ENCODE measurements around the gene TACSTD2. TPM values are rescaled to one million over a fixed set of nuclear protein-coding genes. Genes with fewer than 3 reads are reported as not detected.
"Not testable (repeated sequence)": the region's sequence is repeated elsewhere in the genome, so short reads cannot be mapped to it uniquely, and the experiment has no call there.

The TACSTD2 gene
- total RNA-seq, 2 experiments from 2014 or later: not detected

GRCh38 chr1:58590019-58590418, 13.0 kb upstream of the TACSTD2 start:
- POLR2A ChIA-PET: no interaction called here
- CTCF ChIA-PET: no interaction called here

GRCh38 chr1:58588396-58588795, 11.3 kb upstream of the TACSTD2 start:
- ChIA-PET CTCF (no interaction called here), POLR2A (no interaction called here)

GRCh38 chr1:58587667-58588066, 10.6 kb upstream of the TACSTD2 start:
- ChIA-PET POLR2A (no interaction called here), CTCF (no interaction called here)

- ChIA-PET CTCF (no interaction called here), POLR2A (no interaction called here)
Measured at GRCh38 chr1:58586271-58586670, 9.2 kb upstream of the TACSTD2 start.

- CTCF ChIA-PET: no interaction called here
- POLR2A ChIA-PET: no interaction called here
Measured at GRCh38 chr1:58585581-58586151, 8.6 kb upstream of the TACSTD2 start.

- ChIA-PET POLR2A (no interaction called here), CTCF (no interaction called here)
Measured at GRCh38 chr1:58585166-58585565, 8.1 kb upstream of the TACSTD2 start.

GRCh38 chr1:58584082-58584895, 7.2 kb upstream of the TACSTD2 start:
- ChIA-PET CTCF (interaction anchor here (1.1 kb wide), 1 partner anchor 12 kb away, joined by 4 read pairs; no protein-coding TSS in a partner anchor), POLR2A (no interaction called here)

- POLR2A ChIA-PET: no interaction called here
- CTCF ChIA-PET: interaction anchor here (1.1 kb wide), 1 partner anchor 11 kb away, joined by 4 read pairs; no protein-coding TSS in a partner anchor
Measured at GRCh38 chr1:58583496-58583895, 6.4 kb upstream of the TACSTD2 start.

GRCh38 chr1:58582143-58582542, 5.1 kb upstream of the TACSTD2 start:
- POLR2A ChIA-PET, CTCF ChIA-PET: not testable (repeated sequence)

GRCh38 chr1:58581641-58582040, 4.6 kb upstream of the TACSTD2 start:
- POLR2A ChIA-PET: no interaction called here
- CTCF ChIA-PET: no interaction called here

- POLR2A ChIA-PET: no interaction called here
- CTCF ChIA-PET: no interaction called here
Measured at GRCh38 chr1:58580186-58580585, 3.1 kb upstream of the TACSTD2 start.

GRCh38 chr1:58577654-58578030, 590 bp upstream of the TACSTD2 start:
- CTCF ChIA-PET: interaction anchor here (1.1 kb wide), 1 partner anchor 62 kb away, joined by 4 read pairs; no protein-coding TSS in a partner anchor

GRCh38 chr1:58576325-58576726, 726 bp downstream of the TACSTD2 start:
- CTCF ChIA-PET: no interaction called here

More at GRCh38 chr1:58577654-58578030, 590 bp upstream of the TACSTD2 start:
- POLR2A ChIA-PET: no interaction called here

GRCh38 chr1:58575551-58576324, 1.3 kb downstream of the TACSTD2 start:
- ChIA-PET CTCF (interaction anchor here (1.1 kb wide), 1 partner anchor 29 kb away, joined by 3 read pairs; no protein-coding TSS in a partner anchor), POLR2A (interaction anchor here (0.6 kb wide), 1 partner anchor 87 kb away, joined by 3 read pairs; no protein-coding TSS in a partner anchor)

More at GRCh38 chr1:58576325-58576726, 726 bp downstream of the TACSTD2 start:
- POLR2A ChIA-PET: no interaction called here

- POLR2A ChIA-PET: no interaction called here
- CTCF ChIA-PET: interaction anchor here (1.1 kb wide), 1 partner anchor 28 kb away, joined by 3 read pairs; no protein-coding TSS in a partner anchor
Measured at GRCh38 chr1:58574816-58575215, 2.2 kb downstream of the TACSTD2 start.

- CTCF ChIA-PET: interaction anchor here (1.0 kb wide), 1 partner anchor 27 kb away, joined by 5 read pairs; the partner anchor contains the start of gene OMA1
Measured at GRCh38 chr1:58573705-58574591, 3.1 kb downstream of the TACSTD2 start.

GRCh38 chr1:58573138-58573537, 3.9 kb downstream of the TACSTD2 start:
- POLR2A ChIA-PET: no interaction called here
- CTCF ChIA-PET: interaction anchor here (1.1 to 1.5 kb wide), 2 partner anchors 19 to 26 kb away, joined by 3 to 6 read pairs; partner anchors contain the start of gene OMA1

More at GRCh38 chr1:58573705-58574591, 3.1 kb downstream of the TACSTD2 start:
- POLR2A ChIA-PET: no interaction called here

- POLR2A ChIA-PET: no interaction called here
- CTCF ChIA-PET: interaction anchor here (1.1 to 1.5 kb wide), 2 partner anchors 18 to 26 kb away, joined by 3 to 6 read pairs; partner anchors contain the start of gene OMA1
Measured at GRCh38 chr1:58572690-58573089, 4.4 kb downstream of the TACSTD2 start.

- POLR2A ChIA-PET: no interaction called here
- CTCF ChIA-PET: interaction anchor here (0.9 kb wide), 1 partner anchor 12 kb away, joined by 4 read pairs; no protein-coding TSS in a partner anchor
Measured at GRCh38 chr1:58571616-58572015, 5.4 kb downstream of the TACSTD2 start.

Data from activated CD8-positive, alpha-beta memory T cell treated with anti-CD3 and anti-CD28 coated beads for 36 hours (primary cell).